ENCODE measurements around the gene HOXD1.

HOXD1 gene

DNA sequence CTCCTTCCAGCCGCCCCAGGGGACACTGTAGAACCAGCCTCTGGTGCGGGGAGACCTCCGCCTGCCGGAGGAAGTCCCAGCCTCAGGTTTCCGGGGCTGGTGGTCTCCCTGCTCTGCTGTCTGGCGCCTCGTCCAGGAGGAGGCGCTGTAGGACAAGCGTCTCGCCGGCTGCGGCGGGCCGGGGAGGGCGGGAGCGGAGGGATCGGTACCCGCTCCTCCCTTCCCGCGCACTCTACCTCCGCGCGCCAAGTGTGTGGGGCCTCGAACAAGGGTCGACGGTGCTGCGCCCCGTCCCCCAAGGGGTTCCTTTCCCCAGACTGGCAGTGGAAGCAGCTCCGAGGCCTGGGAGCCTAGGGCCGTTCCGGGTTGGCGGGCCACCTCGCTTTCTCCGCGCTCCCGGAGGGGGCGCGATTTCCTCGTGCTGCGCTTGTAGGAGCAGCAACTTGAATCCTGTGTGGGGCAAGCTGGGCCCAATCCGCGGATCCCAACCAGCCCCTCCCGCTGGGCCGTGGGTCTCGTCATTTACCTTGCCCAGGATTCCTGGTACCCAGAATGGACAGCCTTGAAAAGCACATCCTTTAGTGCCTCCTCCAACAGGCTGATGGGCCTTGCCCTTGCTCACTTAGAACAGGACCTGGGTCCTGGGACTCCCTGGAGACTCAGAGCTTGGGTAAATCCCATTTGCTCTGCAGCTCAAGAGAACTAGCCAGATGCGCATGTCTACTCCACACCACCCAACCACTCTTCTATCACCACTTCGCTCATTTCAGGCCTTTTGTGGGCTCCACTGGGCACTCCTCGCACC lies 47.8 kb upstream of the HOXD1 start:
- peak overlapping the region; percentile 62 for H3K4me2 ChIP-seq (ENCODE audit: low read length)
- no peaks in the 10 kb centered on the region for H4K20me1 ChIP-seq (ENCODE audit: control insufficient read depth, insufficient read depth, low read depth, low read length)
- H3K79me2 ChIP-seq (ENCODE audit: control insufficient read depth, low read length) = no peaks in the 10 kb centered on the region
- no peaks in the 10 kb centered on the region for H3F3A ChIP-seq (ENCODE audit: control insufficient read depth, insufficient read depth)
- TF ChIP-seq EZH2phosphoT487 (IDR thresholded peaks at IDR 0.05; ENCODE audit: borderline replicate concordance, low read length) = no peak
- TF ChIP-seq, protein P1, sequence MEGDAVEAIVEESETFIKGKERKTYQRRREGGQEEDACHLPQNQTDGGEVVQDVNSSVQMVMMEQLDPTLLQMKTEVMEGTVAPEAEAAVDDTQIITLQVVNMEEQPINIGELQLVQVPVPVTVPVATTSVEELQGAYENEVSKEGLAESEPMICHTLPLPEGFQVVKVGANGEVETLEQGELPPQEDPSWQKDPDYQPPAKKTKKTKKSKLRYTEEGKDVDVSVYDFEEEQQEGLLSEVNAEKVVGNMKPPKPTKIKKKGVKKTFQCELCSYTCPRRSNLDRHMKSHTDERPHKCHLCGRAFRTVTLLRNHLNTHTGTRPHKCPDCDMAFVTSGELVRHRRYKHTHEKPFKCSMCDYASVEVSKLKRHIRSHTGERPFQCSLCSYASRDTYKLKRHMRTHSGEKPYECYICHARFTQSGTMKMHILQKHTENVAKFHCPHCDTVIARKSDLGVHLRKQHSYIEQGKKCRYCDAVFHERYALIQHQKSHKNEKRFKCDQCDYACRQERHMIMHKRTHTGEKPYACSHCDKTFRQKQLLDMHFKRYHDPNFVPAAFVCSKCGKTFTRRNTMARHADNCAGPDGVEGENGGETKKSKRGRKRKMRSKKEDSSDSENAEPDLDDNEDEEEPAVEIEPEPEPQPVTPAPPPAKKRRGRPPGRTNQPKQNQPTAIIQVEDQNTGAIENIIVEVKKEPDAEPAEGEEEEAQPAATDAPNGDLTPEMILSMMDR (IDR thresholded peaks at IDR 0.05; ENCODE audit: low read depth, low read length, poor library complexity, severe bottlenecking) = peak; percentile 86
- H3K4me3 ChIP-seq (ENCODE audit: low read length) = peak overlapping the region; percentile 61
- no peaks in the 10 kb centered on the region for H3K9me3 ChIP-seq (ENCODE audit: control insufficient read depth, insufficient read depth, low read length)
- peaks cover 3% of the 10 kb centered on the region; the same call in 1 of the 2 replicates for H3K4me1 ChIP-seq (ENCODE audit: control insufficient read depth, low read length)
- no peaks in the 10 kb centered on the region for H3K9me2 ChIP-seq (replicated peaks; ENCODE audit: control insufficient read depth, low read length)
- no peak overlapping the region for H3K27ac ChIP-seq (ENCODE audit: low read depth, low read length)
- 0 out of 2 replicates have a peak, but pooled peaks cover 2% of the 10 kb centered on the region for H3K27me3 ChIP-seq (ENCODE audit: control insufficient read depth, low read length)
- no peaks in the 10 kb centered on the region for H3K36me3 ChIP-seq (ENCODE audit: control insufficient read depth, low read length)

DNA sequence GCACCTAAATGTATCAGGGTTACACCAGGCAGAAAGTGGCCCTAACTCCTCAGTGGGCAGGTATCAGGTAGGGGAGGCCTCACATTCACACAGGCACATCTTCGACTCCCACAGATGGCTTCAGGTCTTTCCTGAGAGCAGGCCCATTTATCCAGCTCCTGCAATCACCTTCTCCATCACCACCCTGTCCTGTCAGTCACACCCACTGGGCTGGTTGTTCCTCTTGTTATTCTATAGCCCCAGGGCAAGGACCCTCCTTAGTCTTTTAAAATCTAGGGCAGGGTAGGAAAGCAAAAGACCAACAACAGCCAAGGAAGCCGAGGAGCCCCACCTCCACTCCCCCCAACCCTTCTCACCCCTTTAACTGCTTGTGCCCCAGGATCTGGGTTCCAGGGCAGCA lies 46.2 kb upstream of the HOXD1 start:
- Histone ChIP-seq H3K27ac (ENCODE audit: low read depth, low read length) (no peak overlapping the region), H3K4me2 (ENCODE audit: low read length) (no peak overlapping the region), H3K4me1 (ENCODE audit: control insufficient read depth, low read length) (peaks cover 3% of the 10 kb centered on the region; the same call in 1 of the 2 replicates), H3K36me3 (ENCODE audit: control insufficient read depth, low read length) (no peaks in the 10 kb centered on the region), H3K9me2 (replicated peaks; ENCODE audit: control insufficient read depth, low read length) (no peaks in the 10 kb centered on the region), H3K9me3 (ENCODE audit: control insufficient read depth, insufficient read depth, low read length) (no peaks in the 10 kb centered on the region), H4K20me1 (ENCODE audit: control insufficient read depth, insufficient read depth, low read depth, low read length) (no peaks in the 10 kb centered on the region), H3K27me3 (ENCODE audit: control insufficient read depth, low read length) (0 out of 2 replicates have a peak, but pooled peaks cover 2% of the 10 kb centered on the region), H3F3A (ENCODE audit: control insufficient read depth, insufficient read depth) (no peaks in the 10 kb centered on the region), H3K4me3 (ENCODE audit: low read length) (no peak overlapping the region), H3K79me2 (ENCODE audit: control insufficient read depth, low read length) (no peaks in the 10 kb centered on the region)
- TF ChIP-seq, protein P1 (IDR thresholded peaks at IDR 0.05; ENCODE audit: low read depth, low read length, poor library complexity, severe bottlenecking) = no peak
- TF ChIP-seq EZH2phosphoT487 (IDR thresholded peaks at IDR 0.05; ENCODE audit: borderline replicate concordance, low read length) = no peak

DNA sequence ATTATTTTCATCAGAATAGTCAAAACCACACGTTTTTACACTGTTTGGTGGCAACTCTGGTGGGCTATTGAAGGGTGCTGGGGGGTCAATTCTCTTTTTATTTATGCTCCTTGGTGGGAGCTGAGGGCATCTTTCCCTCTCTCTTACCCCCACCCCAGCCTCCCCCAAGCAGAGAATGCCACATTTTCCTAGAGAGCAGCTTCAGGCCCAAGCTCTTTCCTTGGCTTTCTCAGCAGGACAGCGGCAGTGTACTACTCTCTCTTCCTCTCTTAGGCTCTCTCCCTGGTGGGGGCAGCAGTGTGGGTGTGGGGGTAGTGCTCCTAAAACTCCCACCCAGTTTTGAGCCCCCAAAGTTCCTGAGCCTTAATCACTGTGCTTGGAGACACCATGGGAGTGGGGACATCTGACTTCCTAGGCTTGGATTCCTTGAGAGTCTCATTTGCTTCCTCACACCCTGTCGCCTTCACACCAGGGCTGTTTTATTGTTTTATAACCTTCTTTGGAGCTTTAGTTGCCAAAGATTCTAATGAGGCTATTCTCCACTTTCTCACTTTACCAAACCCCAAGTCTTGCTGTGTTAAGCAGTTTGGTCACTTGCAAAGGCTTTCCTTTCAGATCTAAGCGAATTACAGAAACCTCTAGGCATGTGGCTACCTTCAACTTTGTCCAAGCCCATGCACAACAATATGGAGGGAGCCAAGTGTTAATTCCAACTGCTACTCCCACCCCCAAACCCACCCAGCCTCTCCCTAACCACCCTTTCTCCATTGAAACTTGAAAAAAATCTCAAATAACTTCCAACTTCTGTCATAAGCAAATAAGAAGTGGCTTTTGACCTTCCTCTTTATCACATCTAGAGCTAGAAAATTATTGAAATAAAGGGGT lies 43.1 kb upstream of the HOXD1 start:
- Histone ChIP-seq H3F3A (ENCODE audit: control insufficient read depth, insufficient read depth) (no peaks in the 10 kb centered on the region), H4K20me1 (ENCODE audit: control insufficient read depth, insufficient read depth, low read depth, low read length) (no peaks in the 10 kb centered on the region), H3K27ac (ENCODE audit: low read depth, low read length) (no peak overlapping the region), H3K4me2 (ENCODE audit: low read length) (no peak overlapping the region), H3K4me1 (ENCODE audit: control insufficient read depth, low read length) (peaks cover 3% of the 10 kb centered on the region; the same call in 1 of the 2 replicates), H3K79me2 (ENCODE audit: control insufficient read depth, low read length) (no peaks in the 10 kb centered on the region), H3K4me3 (ENCODE audit: low read length) (no peak overlapping the region), H3K27me3 (ENCODE audit: control insufficient read depth, low read length) (no peaks in the 10 kb centered on the region; the same call in 1 of the 2 replicates), H3K36me3 (ENCODE audit: control insufficient read depth, low read length) (no peaks in the 10 kb centered on the region), H3K9me3 (ENCODE audit: control insufficient read depth, insufficient read depth, low read length) (no peaks in the 10 kb centered on the region), H3K9me2 (replicated peaks; ENCODE audit: control insufficient read depth, low read length) (no peaks in the 10 kb centered on the region)
- no peak for TF ChIP-seq EZH2phosphoT487 (IDR thresholded peaks at IDR 0.05; ENCODE audit: borderline replicate concordance, low read length)
- TF ChIP-seq, protein P1 (IDR thresholded peaks at IDR 0.05; ENCODE audit: low read depth, low read length, poor library complexity, severe bottlenecking) = no peak
